C4-2B (cell line): ENCODE results near the gene UBXN2A.

Experiments
- H3K27ac ChIP-seq: fragments of 450-650 bp; 2 replicates; pipeline ENCODE4 v1.5.1; 2017
- CTCF ChIP-seq: fragments of 450-650 bp; conservative IDR thresholded peaks from 2 replicates; pipeline ENCODE4 v1.5.1; 2017; ENCODE audit warnings: mild to moderate bottlenecking
- ZFX ChIP-seq: fragments of 450-650 bp; IDR thresholded peaks from 2 replicates; pipeline ENCODE4 v1.6.1; 2017

The UBXN2A gene

GRCh38 chr2:24050041-24050979, 110.0 kb downstream of the UBXN2A start:
- peak overlapping the region; percentile 44 for H3K27ac ChIP-seq
- TF ChIP-seq CTCF (no peak), ZFX (no peak)

GRCh38 chr2:24051833-24052232, 111.6 kb downstream of the UBXN2A start:
- no peak for TF ChIP-seq ZFX
- no peak for TF ChIP-seq CTCF
- peak overlapping the region; percentile 44; the same call in 1 of the 2 replicates for H3K27ac ChIP-seq

- TF ChIP-seq CTCF (no peak), ZFX (no peak)
- no peak overlapping the region for H3K27ac ChIP-seq
Measured at GRCh38 chr2:24052951-24053350, 112.7 kb downstream of the UBXN2A start.
